ENCODE results near the gene MPZ. TPM values are rescaled to one million over a fixed set of nuclear protein-coding genes. Genes with fewer than 3 reads are reported as not detected.

Gene MPZ
- total RNA-seq, 2 donors from 2014 or later: 1.7 to 3.3 TPM

DNA sequence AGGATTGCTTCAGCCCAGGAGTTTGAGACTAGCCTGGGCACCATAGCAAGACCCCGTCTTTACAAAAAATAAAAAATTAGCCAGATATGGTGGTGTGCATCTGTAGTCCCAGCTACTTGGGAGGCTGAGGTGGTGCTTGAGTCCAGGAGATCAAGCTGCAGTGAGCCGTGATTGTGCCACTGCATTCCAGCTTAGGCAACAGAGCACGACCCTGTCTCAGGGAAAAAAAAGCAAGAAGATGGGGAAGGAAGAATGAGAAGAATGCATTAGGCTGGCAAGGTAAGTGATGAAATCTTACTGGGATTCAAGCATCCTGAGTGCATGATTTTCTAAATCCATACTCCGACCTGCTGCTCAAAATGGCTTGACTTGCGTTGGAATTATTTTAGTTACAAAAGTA is 44.5 kb downstream of the MPZ start:
- no peaks in the 10 kb centered on the region for H3K9me3 Mint-ChIP-seq
- H3K4me1 ChIP-seq (ENCODE audit: control insufficient read depth, insufficient read depth, low read length): peaks cover 14% of the 10 kb centered on the region

DNA sequence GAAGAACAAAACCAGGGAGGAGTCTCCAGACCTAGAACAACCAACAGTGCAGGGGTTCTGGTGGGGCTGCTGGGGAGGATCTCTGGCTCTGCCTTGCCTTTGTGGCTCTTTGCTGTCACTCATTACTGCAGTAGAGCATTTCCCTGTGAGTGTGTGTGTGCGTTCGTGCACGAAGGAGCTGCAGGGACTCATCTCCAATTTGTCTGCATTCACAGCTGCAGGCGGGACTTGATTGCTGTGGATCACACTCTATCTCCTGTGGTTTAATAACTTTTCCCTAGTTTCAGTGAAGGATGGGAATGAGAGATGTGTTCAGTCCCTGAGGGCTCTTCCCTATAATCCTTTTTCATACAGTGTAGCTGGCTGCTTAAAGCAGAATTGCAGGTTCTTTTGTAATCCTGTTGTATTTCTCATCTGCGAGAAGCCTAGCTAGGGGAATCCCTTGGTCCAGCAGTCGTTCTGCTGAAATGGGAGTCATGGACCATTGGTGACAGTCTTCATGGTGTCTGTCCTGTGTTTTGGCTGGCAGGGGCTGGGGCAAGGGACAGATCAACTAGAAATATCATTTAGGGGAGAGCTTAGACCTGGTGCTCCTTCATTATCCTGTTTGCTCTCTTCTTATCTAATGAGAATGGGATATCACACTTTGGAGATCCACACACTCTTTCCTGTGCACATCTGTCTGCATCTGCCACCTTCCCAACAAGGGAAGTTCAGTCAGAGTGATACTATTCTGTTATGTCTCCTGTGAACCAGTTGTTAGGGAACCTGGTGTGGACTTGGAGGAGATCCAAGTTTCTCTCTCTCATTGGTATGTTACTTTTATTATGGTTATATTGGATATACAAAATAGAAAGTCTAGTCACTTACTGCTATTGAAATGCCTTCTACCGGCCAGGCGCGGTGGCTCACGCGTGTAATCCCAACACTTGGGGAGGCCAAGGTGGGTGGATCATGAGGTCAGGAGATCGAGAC is 48.2 kb downstream of the MPZ start:
- no peak overlapping the region for H3K27ac ChIP-seq (ENCODE audit: low read depth, low read length)
- no peak for DNase-seq
- Mint-ChIP-seq H3K9me3 (peaks cover 22% of the 10 kb centered on the region), H3K27me3 (ENCODE audit: insufficient read depth) (peaks cover 64% of the 10 kb centered on the region), H3K36me3 (ENCODE audit: low read depth) (peaks cover 7% of the 10 kb centered on the region), H3K4me3 (no peak overlapping the region), H3K27ac (no peak overlapping the region), H3K4me1 (peaks cover 34% of the 10 kb centered on the region)
- H3K4me3 ChIP-seq (ENCODE audit: low read length): no peak overlapping the region
- H3K27me3 ChIP-seq (ENCODE audit: control insufficient read depth, insufficient read depth, low read length, poor library complexity, severe bottlenecking): peaks cover 38% of the 10 kb centered on the region
- H3K9ac ChIP-seq (ENCODE audit: extremely low read depth, low read length, poor library complexity, severe bottlenecking): no peak overlapping the region
- peaks cover 9% of the 10 kb centered on the region for H3K4me1 ChIP-seq (ENCODE audit: control insufficient read depth, insufficient read depth, low read length)
- TF ChIP-seq, protein P1, sequence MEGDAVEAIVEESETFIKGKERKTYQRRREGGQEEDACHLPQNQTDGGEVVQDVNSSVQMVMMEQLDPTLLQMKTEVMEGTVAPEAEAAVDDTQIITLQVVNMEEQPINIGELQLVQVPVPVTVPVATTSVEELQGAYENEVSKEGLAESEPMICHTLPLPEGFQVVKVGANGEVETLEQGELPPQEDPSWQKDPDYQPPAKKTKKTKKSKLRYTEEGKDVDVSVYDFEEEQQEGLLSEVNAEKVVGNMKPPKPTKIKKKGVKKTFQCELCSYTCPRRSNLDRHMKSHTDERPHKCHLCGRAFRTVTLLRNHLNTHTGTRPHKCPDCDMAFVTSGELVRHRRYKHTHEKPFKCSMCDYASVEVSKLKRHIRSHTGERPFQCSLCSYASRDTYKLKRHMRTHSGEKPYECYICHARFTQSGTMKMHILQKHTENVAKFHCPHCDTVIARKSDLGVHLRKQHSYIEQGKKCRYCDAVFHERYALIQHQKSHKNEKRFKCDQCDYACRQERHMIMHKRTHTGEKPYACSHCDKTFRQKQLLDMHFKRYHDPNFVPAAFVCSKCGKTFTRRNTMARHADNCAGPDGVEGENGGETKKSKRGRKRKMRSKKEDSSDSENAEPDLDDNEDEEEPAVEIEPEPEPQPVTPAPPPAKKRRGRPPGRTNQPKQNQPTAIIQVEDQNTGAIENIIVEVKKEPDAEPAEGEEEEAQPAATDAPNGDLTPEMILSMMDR (conservative IDR thresholded peaks at IDR 0.05): no peak
- WGBS, 2 experiments (ENCODE audit: insufficient coverage in 1 of 2, insufficient read length in 1 of 2): 85% methylated on average over 7 to 11 of the region's 12 CpGs
- no peaks in the 10 kb centered on the region for H3K36me3 ChIP-seq (ENCODE audit: control insufficient read depth, insufficient read depth, low read length)
- peaks cover 24% of the 10 kb centered on the region for H3K9me3 ChIP-seq (ENCODE audit: control insufficient read depth, low read length)

More for the DNA sequence above, 44.5 kb downstream of the MPZ start:
- H3K4me1 Mint-ChIP-seq: peaks cover 30% of the 10 kb centered on the region
- no peaks in the 10 kb centered on the region for H3K36me3 Mint-ChIP-seq (ENCODE audit: low read depth)
- no peak for DNase-seq
- no peak overlapping the region for H3K27ac ChIP-seq (ENCODE audit: low read depth, low read length)
- no peak overlapping the region for H3K4me3 Mint-ChIP-seq
- peaks cover 15% of the 10 kb centered on the region for H3K27me3 ChIP-seq (ENCODE audit: control insufficient read depth, insufficient read depth, low read length, poor library complexity, severe bottlenecking)
- H3K27ac Mint-ChIP-seq: no peak overlapping the region
- H3K27me3 Mint-ChIP-seq (ENCODE audit: insufficient read depth): peaks cover 27% of the 10 kb centered on the region
- 81 to 93% methylated on average over 5 of the region's 5 CpGs for WGBS, 2 experiments (ENCODE audit: insufficient coverage in 1 of 2, insufficient read length in 1 of 2)
- H3K9ac ChIP-seq (ENCODE audit: extremely low read depth, low read length, poor library complexity, severe bottlenecking): no peak overlapping the region
- TF ChIP-seq, protein P1 (conservative IDR thresholded peaks at IDR 0.05): no peak
- no peaks in the 10 kb centered on the region for H3K36me3 ChIP-seq (ENCODE audit: control insufficient read depth, insufficient read depth, low read length)
- H3K4me3 ChIP-seq (ENCODE audit: low read length): no peak overlapping the region
- no peaks in the 10 kb centered on the region for H3K9me3 ChIP-seq (ENCODE audit: control insufficient read depth, low read length)

DNA sequence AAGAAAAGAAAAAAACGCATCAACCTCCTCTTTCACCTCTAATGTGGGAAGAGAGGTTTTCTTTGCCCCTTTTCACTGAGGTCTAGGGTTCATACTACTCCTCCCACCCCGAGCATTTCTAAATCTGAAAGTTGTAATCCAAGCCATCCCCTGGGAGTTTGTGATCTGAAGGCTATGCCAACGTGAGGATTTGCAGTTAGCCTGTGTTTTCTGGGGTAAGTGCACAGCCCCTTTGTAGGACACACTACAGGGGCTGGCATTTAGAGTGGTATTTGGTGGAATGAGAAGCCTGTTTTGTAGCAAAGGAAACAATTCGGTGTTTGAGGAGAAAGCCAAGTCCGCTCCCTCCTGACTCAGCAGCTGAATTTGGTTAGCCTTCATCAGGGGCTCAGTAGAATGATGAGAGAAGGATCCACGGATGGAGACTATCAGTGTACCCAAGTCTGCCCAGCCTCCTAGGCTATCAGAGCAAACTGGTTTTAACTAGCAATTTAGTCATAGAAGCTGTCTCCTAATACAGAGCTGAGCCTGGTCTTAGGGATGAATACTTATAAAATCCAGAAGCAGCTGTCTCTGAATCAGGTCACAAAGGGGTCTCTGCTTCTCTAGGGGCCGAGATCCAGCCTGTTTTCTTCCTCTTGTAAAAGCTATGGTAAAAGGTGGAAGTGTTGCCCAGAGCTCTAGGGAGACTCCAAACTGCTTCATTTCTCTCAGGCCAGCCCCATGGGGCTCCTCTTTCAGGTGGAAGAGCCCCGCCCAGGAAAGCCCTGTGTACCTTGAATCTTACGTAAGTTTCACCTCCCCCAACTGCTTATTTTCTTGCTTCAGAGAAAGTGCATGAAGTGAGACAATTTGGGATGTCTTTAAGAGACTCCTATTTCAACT is 49.1 kb downstream of the MPZ start:
- H3K27ac ChIP-seq (ENCODE audit: low read depth, low read length): no peak overlapping the region
- no peak overlapping the region for H3K27ac Mint-ChIP-seq
- peaks cover 4% of the 10 kb centered on the region for H3K4me1 ChIP-seq (ENCODE audit: control insufficient read depth, insufficient read depth, low read length)
- no peak overlapping the region for H3K4me3 Mint-ChIP-seq
- no peak overlapping the region for H3K4me3 ChIP-seq (ENCODE audit: low read length)
- peaks cover 33% of the 10 kb centered on the region for H3K4me1 Mint-ChIP-seq
- no peak for DNase-seq
- 73 to 76% methylated on average over 4 to 8 of the region's 9 CpGs for WGBS, 2 experiments (ENCODE audit: insufficient coverage in 1 of 2, insufficient read length in 1 of 2)
- TF ChIP-seq, protein P1 (conservative IDR thresholded peaks at IDR 0.05): no peak
- no peak overlapping the region for H3K9ac ChIP-seq (ENCODE audit: extremely low read depth, low read length, poor library complexity, severe bottlenecking)
- peaks cover 38% of the 10 kb centered on the region for H3K27me3 ChIP-seq (ENCODE audit: control insufficient read depth, insufficient read depth, low read length, poor library complexity, severe bottlenecking)
- H3K36me3 Mint-ChIP-seq (ENCODE audit: low read depth): peaks cover 7% of the 10 kb centered on the region
- peaks cover 26% of the 10 kb centered on the region for H3K9me3 Mint-ChIP-seq
- H3K36me3 ChIP-seq (ENCODE audit: control insufficient read depth, insufficient read depth, low read length): no peaks in the 10 kb centered on the region
- H3K27me3 Mint-ChIP-seq (ENCODE audit: insufficient read depth): peaks cover 64% of the 10 kb centered on the region
- peaks cover 26% of the 10 kb centered on the region for H3K9me3 ChIP-seq (ENCODE audit: control insufficient read depth, low read length)
